Testis (tissue), 3 donors: Measurements from ENCODE around the gene LRAT. TPM values are rescaled to one million over a fixed set of nuclear protein-coding genes. Genes with fewer than 3 reads are reported as not detected.

Source experiments
- DNase-seq: peaks from one replicate; pipeline ENCODE4 v3.0.0-alpha.2; 2019
- H3K27ac ChIP-seq, 2 donors: fragments of 200-600 bp; sonication (generic); one replicate each; pipeline ENCODE4 v1.5.1; 2019
- H3K27me3 ChIP-seq: fragments of 200-600 bp; sonication (generic); one replicate; pipeline ENCODE4 v1.5.1; 2019
- H3K36me3 ChIP-seq: fragments of 200-600 bp; sonication (generic); one replicate; pipeline ENCODE4 v1.5.1; 2017; ENCODE audit warnings: low read depth; ENCODE audit errors: missing control alignments
- H3K4me1 ChIP-seq: fragments of 200-600 bp; sonication (generic); one replicate; pipeline ENCODE4 v1.5.1; 2019
- H3K4me3 ChIP-seq, 2 donors: fragments of 200-600 bp; sonication (generic); one replicate each; pipeline ENCODE4 v1.5.1; 2017 to 2019
- H3K9me3 ChIP-seq: fragments of 200-600 bp; sonication (generic); one replicate; pipeline ENCODE4 v1.5.1; 2017
- POLR2A ChIP-seq: fragments of 450-650 bp; IDR thresholded peaks from one replicate; pipeline ENCODE4 v1.6.1; 2017; ENCODE audit warnings: antibody characterized with exemption, mild to moderate bottlenecking, moderate library complexity
- WGBS, 2 donors: methylation state at CpG; one replicate each; pipeline ENCODE4 v1.1.5; 2018; 5-methylcytosine and 5-hydroxymethylcytosine counted together
- intact Hi-C: fragments of 100-400 bp; cut with DNase I; formaldehyde crosslinking; loops from one replicate; pipeline ENCODE4 v1.15.1; 2023; ENCODE audit warnings: low total_unique reads
- polyA plus RNA-seq: library from polyadenylated mRNA; stranded (reverse); fragments of 350-450 nt; fragmentation: Illumina TruSeq; extraction: RNeasy Lipid Tissue Mini Kit (QIAGEN cat#74804); gene quantifications from one replicate; pipeline ENCODE4 v1.2.3, GENCODE V29; 2014; ENCODE audit warnings: low read depth, low replicate concordance; ENCODE audit not compliant: insufficient read depth
- small RNA-seq, 2 donors: library from RNA; depleted of rRNA; stranded (forward); fragments of <200 nt; gene quantifications; one replicate each; pipeline ENCODE3, GENCODE V24; 2016
- total RNA-seq, 2 donors: library from RNA; depleted of rRNA; stranded (reverse); fragments of >200 nt; gene quantifications; one replicate each; pipeline ENCODE4 v1.2.3, GENCODE V29; 2016
- TF ChIP-seq, protein P1 (sequence below), 3 experiments: fragments of 450-650 bp in 2 of 3; fragments of 200-600 bp in 1 of 3; sonication (generic) in 1 of 3; IDR thresholded peaks; one replicate each; pipeline ENCODE4 v1.5.1; 2016 to 2019; ENCODE audit warnings: antibody characterized with exemption in 3 of 3, mild to moderate bottlenecking in 2 of 3, moderate library complexity in 1 of 3

LRAT gene
- total and polyA plus RNA-seq, 3 donors from 2014 or later: 4.6 to 6.9 (median 6.6) TPM

DNA sequence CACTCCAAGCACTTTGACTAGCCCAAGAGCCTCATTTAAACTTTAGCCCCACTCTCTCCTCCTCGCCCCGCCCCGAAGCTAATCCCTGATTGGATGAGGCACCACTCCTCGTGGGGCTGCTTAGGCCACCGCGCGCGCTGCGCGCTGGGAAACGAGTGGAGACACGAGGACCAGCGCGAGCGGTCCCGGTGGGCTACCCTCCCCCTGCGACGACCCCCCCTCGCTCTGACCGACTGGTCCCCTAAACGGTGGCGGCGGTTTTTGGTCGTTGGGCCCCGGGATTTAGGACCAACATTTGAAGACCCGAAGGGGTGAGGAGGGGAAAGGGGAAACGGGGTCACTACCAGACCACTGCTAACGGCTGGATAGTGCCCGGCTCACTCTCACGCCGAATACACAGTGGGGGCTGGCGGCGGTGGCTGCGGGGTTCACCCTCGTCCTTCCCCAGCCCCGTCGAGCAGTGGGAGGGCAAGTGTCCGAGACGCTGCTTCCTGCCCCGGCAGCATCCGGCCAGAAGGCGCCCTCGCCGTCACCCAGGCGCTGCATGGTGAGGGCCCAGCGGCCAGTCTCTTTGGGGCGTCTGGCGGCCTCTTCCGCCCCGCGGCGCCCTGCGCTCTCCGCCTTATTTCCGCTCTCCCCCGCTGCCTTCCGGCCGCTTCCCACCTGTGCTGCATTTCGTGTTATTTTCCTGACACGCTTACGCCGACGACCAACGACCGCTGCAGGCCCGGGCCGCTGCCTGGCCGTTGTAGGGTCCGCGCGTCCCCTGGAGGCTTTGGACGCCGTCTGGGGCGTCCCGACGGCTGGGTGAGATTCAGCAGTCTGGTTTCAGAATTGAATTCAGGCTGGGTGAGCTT is 37.6 kb downstream of the LRAT start, which contains the start of gene RBM46:
TSS of gene RBM46 (plus strand) at position 147 of the 857 bp plus-strand sequence. CDS start 15,481 bp downstream, outside the sequence.
- H3K9me3 ChIP-seq: no peaks in the 10 kb centered on the region
- intact Hi-C loops: no loop called here
- H3K27ac ChIP-seq: peak within 1 kb of the TSS; percentile 32 to 70
- H3K4me3 ChIP-seq: peak within 1 kb of the TSS; percentile 50 to 57
- peak; percentile 86 for DNase-seq
- TF ChIP-seq, protein P1, sequence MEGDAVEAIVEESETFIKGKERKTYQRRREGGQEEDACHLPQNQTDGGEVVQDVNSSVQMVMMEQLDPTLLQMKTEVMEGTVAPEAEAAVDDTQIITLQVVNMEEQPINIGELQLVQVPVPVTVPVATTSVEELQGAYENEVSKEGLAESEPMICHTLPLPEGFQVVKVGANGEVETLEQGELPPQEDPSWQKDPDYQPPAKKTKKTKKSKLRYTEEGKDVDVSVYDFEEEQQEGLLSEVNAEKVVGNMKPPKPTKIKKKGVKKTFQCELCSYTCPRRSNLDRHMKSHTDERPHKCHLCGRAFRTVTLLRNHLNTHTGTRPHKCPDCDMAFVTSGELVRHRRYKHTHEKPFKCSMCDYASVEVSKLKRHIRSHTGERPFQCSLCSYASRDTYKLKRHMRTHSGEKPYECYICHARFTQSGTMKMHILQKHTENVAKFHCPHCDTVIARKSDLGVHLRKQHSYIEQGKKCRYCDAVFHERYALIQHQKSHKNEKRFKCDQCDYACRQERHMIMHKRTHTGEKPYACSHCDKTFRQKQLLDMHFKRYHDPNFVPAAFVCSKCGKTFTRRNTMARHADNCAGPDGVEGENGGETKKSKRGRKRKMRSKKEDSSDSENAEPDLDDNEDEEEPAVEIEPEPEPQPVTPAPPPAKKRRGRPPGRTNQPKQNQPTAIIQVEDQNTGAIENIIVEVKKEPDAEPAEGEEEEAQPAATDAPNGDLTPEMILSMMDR (IDR thresholded peaks at IDR 0.05): no peak
- TF ChIP-seq POLR2A: no peak
- no peaks in the 10 kb centered on the region for H3K36me3 ChIP-seq
- H3K27me3 ChIP-seq: no peaks in the 10 kb centered on the region
- 55 to 69% methylated on average over 49 to 76 of the region's 76 CpGs for WGBS, 2 donors
- H3K4me1 ChIP-seq: no peaks in the 10 kb centered on the region

DNA sequence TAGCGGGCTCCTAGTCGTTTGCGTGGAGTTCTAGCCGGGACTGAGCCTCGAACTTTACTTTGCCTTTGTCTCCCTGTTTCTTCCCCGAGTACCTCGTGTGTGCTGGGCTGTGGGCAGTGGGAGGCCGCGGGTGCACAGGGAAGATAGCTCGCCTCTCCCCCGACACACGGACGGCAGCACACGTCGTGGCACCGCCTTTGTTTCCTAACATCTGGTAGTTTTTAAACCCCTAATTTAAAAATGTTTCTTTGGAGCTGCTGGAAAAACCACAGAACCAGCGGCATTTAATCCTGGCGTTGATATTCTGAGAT is 38.1 kb downstream of the LRAT start:
- no peaks in the 10 kb centered on the region for H3K4me1 ChIP-seq
- intact Hi-C loops: no loop called here
- H3K27me3 ChIP-seq: no peaks in the 10 kb centered on the region
- peak overlapping the region; percentile 50 to 57 for H3K4me3 ChIP-seq
- no peaks in the 10 kb centered on the region for H3K36me3 ChIP-seq
- H3K9me3 ChIP-seq: no peaks in the 10 kb centered on the region
- H3K27ac ChIP-seq: peak overlapping the region; percentile 32 to 70
- DNase-seq: peak; percentile 22
- WGBS, 2 donors: 53 to 69% methylated on average over 18 of the region's 18 CpGs
- TF ChIP-seq, protein P1 (IDR thresholded peaks at IDR 0.05): no peak
- no peak for TF ChIP-seq POLR2A

Small RNAs within 50 kb of the gene (small RNA-seq; reads per million reads assigned to genes)
- gene NDUFB2P1: 0 reads per million in 2 donors
- 0 to 0.18 reads per million in 2 donors for gene RNU2-44P
- 0 reads per million in 2 donors for gene RNU2-66P

Other genes starting within 250 kb of the LRAT start
- 10 to 100 TPM; 35.3 to 46.3 TPM for gene PLRG1, start 193.6 kb upstream of the LRAT start, total RNA-seq
- gene PLRG1, start 193.6 kb upstream of the LRAT start, polyA plus RNA-seq: 45.8 TPM
- under 1 TPM in 1 of 2 donors, not detected in 1; 0.93 TPM for gene FGB, start 181.0 kb upstream of the LRAT start, total RNA-seq
- 2.7 TPM for gene FGB, start 181.0 kb upstream of the LRAT start, polyA plus RNA-seq
- gene FGA, start 153.3 kb upstream of the LRAT start, total RNA-seq: 1 to 10 TPM; 1.1 to 1.4 TPM
- gene FGA, start 153.3 kb upstream of the LRAT start, polyA plus RNA-seq: 9.1 TPM
- gene FGG, start 131.3 kb upstream of the LRAT start, total RNA-seq: 1 to 10 TPM in 1 of 2 donors, under 1 TPM in 1; 0.25 to 2.8 TPM
- gene FGG, start 131.3 kb upstream of the LRAT start, polyA plus RNA-seq: 5.1 TPM
- gene RBM46, start 37.3 kb downstream of the LRAT start, total RNA-seq: 10 to 100 TPM; 27.3 to 46.2 TPM
- 42.0 TPM for gene RBM46, start 37.3 kb downstream of the LRAT start, polyA plus RNA-seq